NCI-H2171 (cell line): ENCODE measurements around the gene KIRREL2.
"Not testable (repeated sequence)": the region's sequence is repeated elsewhere in the genome, so short reads cannot be mapped to it uniquely, and the experiment has no call there.

ENCODE experiments used
- DNase-seq: peaks from one replicate; lab custom pipeline; 2025; lab: John Stamatoyannopoulos, UW

The KIRREL2 gene

DNA sequence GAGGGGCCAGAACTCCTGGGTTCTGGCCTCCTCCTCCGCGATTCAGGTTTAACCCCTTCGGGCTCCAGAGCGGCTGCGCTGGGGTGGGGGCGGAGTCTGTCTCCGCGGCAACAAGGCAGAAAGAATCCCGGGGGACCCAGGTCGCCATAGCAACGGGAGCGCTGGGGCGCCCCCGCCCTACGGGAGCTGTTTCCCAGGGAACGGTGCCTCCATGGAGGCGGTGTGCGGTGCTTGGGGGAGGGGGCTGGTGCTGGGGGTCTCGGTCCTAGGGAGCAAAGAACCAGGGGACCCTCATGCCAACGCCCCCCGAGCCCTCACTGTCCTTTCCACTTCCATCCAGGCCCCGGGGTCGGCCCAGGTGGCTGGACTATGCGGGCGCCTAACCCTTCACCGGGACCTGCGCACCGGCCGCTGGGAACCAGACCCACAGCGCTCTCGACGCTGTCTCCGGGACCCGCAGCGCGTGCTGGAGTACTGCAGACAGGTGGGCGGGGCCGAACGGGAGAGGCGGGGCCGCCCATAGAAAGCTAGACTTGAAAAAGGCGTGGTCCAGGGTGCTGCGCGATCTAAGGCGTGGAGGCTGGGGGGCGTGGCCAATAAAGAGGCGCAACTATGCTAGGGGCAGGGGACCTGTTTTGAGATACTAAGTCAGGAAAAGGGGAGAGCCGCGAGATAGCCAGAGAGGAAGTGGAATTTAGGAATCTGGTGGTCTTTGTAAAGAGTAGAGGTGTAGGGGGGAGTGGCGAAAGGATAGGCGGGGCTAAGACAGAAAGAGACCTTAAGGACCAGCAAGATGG is 12.8 kb downstream of the KIRREL2 start:
- peak; percentile 94 for DNase-seq

DNA sequence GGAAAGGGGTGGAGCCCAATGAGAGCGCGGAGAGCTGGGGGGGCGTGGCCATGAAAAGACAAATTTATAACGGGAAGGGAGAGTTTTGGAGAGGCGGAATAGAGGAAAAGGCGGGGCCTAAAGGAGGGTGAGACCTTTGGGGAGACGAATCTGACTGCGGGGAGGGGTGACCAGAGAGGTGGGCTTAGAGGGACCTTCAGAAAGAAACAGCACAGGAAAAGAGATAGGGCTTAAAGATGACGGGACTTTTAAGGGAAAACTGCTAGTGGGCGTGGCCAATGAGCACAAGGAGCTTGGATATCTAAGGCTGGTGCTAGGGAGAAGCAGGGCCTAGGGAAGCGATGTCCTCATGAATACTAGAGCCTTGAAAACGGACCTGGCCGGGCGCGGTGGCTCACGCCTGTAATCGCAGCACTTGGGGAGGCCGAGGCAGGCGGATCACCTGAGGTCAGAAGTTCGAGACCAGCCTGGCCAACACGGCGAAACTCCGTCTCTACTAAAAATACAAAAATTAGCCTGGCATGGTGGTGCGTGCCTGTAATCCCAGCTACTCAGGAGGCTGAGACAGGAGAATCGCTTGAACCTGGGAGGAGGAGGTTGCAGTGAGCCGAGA is 13.5 kb downstream of the KIRREL2 start:
- peak; percentile 85 for DNase-seq

GRCh38 chr19:35870798-35871197 is 14.1 kb downstream of the KIRREL2 start:
- DNase-seq: no peak

GRCh38 chr19:35871611-35872010 is 14.9 kb downstream of the KIRREL2 start:
- DNase-seq: no peak

GRCh38 chr19:35872180-35872579 is 15.5 kb downstream of the KIRREL2 start:
- DNase-seq: no peak

DNA sequence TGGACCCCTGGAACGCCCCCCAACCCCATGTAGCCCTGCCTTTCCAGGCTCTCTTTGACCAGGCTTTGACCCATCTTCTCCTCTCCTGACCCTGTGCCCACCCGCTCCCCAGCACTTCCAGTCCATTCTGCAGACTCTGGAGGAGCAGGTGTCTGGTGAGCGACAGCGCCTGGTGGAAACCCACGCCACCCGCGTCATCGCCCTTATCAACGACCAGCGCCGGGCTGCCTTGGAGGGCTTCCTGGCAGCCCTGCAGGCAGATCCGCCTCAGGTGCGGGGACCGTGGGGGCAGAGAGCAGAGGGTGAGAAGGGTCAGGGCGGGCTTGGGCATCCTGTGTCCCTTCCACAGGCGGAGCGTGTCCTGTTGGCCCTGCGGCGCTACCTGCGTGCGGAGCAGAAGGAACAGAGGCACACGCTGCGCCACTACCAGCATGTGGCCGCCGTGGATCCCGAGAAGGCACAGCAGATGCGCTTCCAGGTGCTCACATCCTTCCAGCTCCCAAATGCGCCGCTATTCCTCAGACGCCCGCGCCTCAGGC is 17.8 kb downstream of the KIRREL2 start:
- DNase-seq: no peak

DNA sequence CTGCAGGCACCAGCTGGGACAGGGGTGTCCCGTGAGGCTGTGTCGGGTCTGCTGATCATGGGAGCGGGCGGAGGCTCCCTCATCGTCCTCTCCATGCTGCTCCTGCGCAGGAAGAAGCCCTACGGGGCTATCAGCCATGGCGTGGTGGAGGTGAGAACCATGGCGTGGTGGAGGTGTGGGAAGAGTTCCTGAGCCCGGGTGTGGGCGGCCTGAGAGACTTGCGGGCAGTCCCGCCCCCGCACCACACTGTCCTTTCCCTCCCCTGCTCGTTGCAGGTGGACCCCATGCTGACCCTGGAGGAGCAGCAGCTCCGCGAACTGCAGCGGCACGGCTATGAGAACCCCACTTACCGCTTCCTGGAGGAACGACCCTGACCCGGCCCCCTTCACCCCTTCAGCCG is 22.4 kb downstream of the KIRREL2 start:
- DNase-seq: no peak

DNA sequence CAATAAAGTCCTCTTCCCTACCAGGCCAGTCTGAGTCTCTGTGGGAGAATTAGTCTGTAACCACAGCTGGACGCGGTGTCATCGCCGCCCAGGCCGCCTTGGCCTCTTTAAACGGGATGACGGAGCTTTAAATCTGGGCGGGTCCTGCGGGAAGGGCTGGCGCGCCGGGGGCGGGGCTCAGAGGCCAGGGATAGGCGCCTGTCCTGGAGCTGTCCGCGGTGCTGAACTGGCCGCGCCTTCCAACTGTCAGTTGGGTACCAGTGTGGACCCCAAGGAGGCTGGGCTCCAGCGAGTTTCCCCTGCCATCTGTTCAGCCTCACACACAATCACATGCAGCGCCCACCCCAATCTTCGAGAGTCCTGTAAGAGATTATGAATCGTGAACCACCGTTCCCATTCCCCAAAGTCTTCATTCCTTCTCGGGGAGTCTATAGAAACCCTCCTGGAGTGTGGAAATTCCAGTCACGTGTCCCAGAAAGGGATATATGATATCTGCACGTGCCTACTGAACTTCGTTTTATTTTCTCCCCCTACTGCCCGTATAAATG is 23.1 kb downstream of the KIRREL2 start:
- DNase-seq: no peak

DNA sequence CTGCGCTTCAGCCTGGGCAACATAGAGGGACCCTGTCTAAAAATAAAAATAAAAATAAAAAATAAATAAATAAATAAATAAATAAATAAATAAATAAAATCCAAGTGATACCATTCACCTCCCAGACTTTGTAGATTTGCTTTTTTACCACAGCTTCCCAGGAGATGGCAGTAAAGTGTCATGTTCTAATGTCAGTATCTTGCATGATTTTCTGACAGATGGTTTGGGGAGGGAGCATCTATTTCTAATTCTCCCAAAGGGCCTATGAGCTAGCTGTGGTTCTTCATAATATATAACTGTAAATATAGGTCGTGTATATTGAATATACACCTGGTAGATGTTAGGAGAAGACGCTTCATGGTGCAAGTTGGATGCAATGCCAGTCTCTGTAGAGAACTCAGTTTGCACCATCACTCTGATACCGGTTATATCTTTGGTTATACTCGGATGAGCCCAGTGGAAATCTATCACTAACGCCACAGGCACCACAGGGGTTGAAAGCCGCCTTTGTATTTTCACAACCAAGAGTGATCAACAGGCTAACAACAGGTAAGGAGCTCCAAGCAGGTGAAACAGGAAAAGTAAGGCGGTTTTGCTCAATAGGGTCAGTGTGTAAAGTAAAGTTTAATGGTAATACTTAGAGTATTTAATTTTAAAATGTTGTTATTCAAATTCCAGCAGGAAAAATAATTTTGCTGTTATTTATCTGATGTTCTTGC is 25.6 kb downstream of the KIRREL2 start:
- peak; percentile 78 for DNase-seq

- no peak for DNase-seq
Measured at GRCh38 chr19:35883882-35884281, 27.2 kb downstream of the KIRREL2 start.

- DNase-seq: no peak
Measured at GRCh38 chr19:35885225-35885738, 28.6 kb downstream of the KIRREL2 start.

DNA sequence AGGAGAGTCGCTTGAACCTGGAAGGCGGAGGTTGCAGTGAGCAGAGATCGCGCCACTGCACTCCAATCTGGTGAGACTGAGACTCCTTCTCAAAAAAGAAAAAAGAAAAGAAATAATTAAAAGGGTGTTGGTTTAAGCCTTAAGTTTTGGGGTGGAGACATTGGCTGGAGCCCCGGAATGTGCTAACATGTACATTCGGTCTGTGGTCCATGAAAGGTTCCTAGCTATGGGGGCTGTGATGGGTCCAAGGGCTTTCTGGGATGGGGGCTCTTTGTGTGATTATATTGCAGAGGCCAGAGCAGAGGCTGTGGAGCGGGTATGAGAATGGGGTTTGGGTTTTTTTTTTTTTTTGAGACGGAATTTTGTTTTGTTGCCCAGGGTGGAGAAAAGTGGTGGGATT is 29.2 kb downstream of the KIRREL2 start:
- no peak for DNase-seq

DNA sequence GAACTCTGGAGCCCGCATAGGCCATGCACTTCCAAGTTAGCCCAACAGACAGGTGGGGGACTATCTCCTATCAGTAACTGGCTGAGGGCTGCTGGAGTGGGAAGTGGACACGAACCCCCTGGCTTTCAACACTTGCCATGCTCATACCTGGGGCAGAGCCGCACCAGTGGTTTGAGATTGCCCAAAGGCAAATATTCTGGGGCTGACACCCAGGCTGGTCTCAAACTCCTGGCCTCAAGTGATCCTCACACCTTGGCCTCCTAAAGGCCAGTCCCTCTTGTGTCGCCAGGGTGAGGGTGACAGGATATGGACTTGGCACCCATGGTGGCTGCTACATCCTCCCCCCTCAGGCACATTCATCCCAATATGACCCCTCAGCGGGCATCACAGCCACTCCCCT is 30.5 kb downstream of the KIRREL2 start:
- no peak for DNase-seq

DNA sequence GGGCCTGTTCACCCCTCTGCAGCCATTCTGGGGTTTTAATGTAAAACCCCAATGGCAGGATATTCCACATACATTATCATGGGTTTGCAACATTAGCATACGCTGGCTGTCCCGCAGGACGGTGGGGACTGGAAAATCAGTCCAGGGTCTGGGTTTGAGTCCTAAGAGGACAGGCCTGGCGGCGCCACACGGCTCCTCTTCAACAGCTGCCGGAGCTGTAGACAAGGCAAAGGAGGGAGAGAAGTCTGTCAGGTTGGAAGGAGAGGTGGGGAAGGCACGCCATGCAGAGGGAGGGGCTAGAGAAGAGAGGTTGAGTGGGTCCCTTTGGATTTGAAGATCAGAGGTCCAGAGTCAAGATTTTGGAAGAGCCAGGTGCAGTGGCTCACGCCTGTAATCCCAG is 31.7 kb downstream of the KIRREL2 start:
- no peak for DNase-seq

DNA sequence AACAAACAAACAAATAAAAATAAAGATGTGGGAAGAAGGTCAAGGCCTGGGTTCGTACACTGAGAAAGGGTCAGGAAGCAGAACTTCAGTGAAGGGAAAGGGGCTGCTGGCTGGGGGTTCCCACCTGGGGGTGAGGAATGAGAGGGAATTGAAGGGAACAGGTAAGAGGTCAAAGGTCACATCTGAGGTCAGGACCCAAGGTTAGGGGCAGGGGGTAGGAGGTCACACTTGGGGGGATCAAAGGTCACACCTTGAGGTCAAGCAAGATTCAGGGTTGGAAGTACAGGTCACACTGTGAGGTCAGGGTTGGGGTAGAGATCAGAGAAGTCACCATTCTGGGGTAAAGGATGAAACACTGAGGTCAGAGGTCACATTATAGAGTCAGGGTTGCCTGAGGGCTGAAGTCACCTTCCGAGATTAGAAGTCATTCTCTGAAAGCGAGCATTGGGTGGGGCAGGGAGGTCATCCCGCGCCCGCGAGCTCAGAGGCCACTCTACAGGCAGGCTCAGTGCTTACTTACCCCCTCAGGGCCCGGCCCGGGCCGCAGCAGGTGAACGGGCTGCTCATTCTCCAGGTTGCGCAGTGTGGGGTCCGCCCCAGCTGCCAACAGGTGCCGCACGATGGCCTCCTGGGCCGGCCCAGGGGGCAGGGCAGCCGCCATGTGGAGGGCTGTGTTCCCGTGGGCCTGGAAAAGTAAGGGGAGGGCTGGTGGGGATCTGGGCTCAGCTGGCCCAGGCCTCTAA is 32.8 kb downstream of the KIRREL2 start:
- DNase-seq: no peak

DNA sequence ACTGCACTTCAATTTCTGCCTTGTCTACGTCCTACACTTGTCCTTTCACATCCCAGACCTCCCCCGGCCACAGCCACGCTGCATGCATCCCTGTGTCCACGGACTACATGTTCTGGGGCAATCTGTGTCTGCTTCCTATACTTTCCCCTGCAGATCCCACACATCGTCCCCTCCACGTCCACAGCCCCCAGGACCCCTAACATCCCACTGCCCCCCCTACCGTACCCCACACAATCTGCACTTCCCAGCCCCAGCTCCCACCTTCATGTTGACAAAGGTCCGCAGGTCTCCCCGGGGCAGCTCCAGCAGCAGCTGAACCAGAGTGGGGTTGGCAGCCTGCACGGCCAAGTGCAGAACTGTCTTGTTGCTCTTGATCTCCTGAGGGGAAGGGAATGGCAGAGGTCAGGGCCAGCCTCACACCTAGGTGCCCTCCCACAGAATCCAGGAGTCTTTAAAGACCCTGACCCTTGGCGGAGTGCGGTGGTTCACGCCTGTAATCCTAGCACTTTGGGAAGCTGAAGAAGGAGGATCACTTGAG is 33.5 kb downstream of the KIRREL2 start:
- DNase-seq: no peak

DNA sequence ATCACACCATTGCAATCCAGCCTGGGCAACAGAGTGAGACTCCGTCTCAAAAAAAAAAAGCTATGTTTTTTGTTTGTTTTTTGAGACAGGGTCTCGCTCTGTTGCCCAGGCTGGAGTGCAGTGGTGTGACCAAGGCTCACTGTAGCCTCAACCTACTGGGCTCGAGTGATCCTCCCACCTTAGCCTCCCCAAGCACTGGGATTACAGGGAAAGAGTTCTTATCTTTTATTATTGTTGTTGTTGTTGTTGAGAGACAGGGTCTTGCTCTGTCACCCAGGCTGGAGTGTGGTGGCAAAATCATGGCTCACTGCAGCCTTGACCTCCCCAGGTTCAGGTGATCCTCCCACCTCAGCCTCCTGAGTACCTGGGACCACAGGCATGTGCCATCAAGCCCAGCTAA is 35.1 kb downstream of the KIRREL2 start:
- DNase-seq: not testable (repeated sequence)

- no peak for DNase-seq
Measured at GRCh38 chr19:35894342-35894741, 37.6 kb downstream of the KIRREL2 start.

- DNase-seq: no peak
Measured at GRCh38 chr19:35895911-35896642, 39.4 kb downstream of the KIRREL2 start.

- no peak for DNase-seq
Measured at GRCh38 chr19:35896643-35897040, 39.9 kb downstream of the KIRREL2 start.
